WTC11 (cell line): ENCODE data around the gene GALNT13. TPM values are rescaled to one million over a fixed set of nuclear protein-coding genes. Genes with fewer than 3 reads are reported as not detected.

Experiments
- ATAC-seq: fragments of 200-7000 bp; cut with Tn5 transposase; 2 replicates; pipeline ENCODE4 v1.10.0; 2021; ENCODE audit warnings: mild to moderate bottlenecking, moderate library complexity
- CTCF ChIA-PET: fragments of 300-600 bp; sonication (Branson Sonifier 250); formaldehyde crosslinking; loops from one replicate; lab custom pipeline; 2021; ENCODE audit warnings: antibody characterized with exemption; lab: Charles Lee
- POLR2A ChIA-PET: fragments of 350-600 bp; sonication (Branson Sonifier 250); formaldehyde crosslinking; loops from one replicate; lab custom pipeline; 2021; ENCODE audit warnings: antibody characterized with exemption; lab: Charles Lee
- DNase-seq: peaks from one replicate; pipeline ENCODE4 v3.0.0; 2021; ENCODE audit warnings: low spot score
- H3K27ac Mint-ChIP-seq: 2 replicates; pipeline ENCODE4 v1.8.0; 2021; ENCODE audit warnings: mixed read lengths
- H3K27me3 Mint-ChIP-seq: 2 replicates; pipeline ENCODE4 v1.8.0; 2021; ENCODE audit warnings: low read depth, mild to moderate bottlenecking, moderate library complexity, mixed read lengths
- H3K36me3 Mint-ChIP-seq: 2 replicates; pipeline ENCODE4 v1.8.0; 2021; ENCODE audit warnings: mixed read lengths
- H3K4me1 Mint-ChIP-seq: 2 replicates; pipeline ENCODE4 v1.8.0; 2022; ENCODE audit warnings: mixed read lengths
- H3K4me3 Mint-ChIP-seq: 2 replicates; pipeline ENCODE4 v1.8.0; 2021; ENCODE audit warnings: mild to moderate bottlenecking, moderate library complexity, mixed read lengths
- H3K9me3 Mint-ChIP-seq: 2 replicates; pipeline ENCODE4 v1.8.0; 2021; ENCODE audit warnings: mixed read lengths
- ATF1 ChIP-seq: sonication (generic); formaldehyde crosslinking; IDR thresholded peaks from 2 replicates; pipeline ENCODE4 v1.8.1; 2023; ENCODE audit warnings: mild to moderate bottlenecking, moderate library complexity, missing genetic modification reagents
- CTCF ChIP-seq: fragments of 200-600 bp; IDR thresholded peaks from 2 replicates; pipeline ENCODE4 v1.8.0; 2022; ENCODE audit warnings: antibody characterized with exemption
- E2F1 ChIP-seq: sonication (generic); formaldehyde crosslinking; IDR thresholded peaks from 2 replicates; pipeline ENCODE4 v1.8.0; 2022; ENCODE audit warnings: mild to moderate bottlenecking, missing genetic modification reagents
- FOXP4 ChIP-seq: sonication (generic); formaldehyde crosslinking; IDR thresholded peaks from 2 replicates; pipeline ENCODE4 v1.8.0; 2022; ENCODE audit warnings: mild to moderate bottlenecking, missing genetic modification reagents
- MLX ChIP-seq: sonication (generic); formaldehyde crosslinking; IDR thresholded peaks from 2 replicates; pipeline ENCODE4 v1.8.1; 2023; ENCODE audit warnings: mild to moderate bottlenecking, missing genetic modification reagents, moderate library complexity
- NR1H2 ChIP-seq: sonication (generic); formaldehyde crosslinking; IDR thresholded peaks from 2 replicates; pipeline ENCODE4 v1.9.0; 2021; ENCODE audit warnings: mild to moderate bottlenecking, moderate library complexity, missing genetic modification reagents
- NR2C2 ChIP-seq: sonication (generic); formaldehyde crosslinking; IDR thresholded peaks from 2 replicates; pipeline ENCODE4 v1.8.0; 2022; ENCODE audit warnings: mild to moderate bottlenecking, missing genetic modification reagents
- NR3C1 ChIP-seq: sonication (generic); formaldehyde crosslinking; conservative IDR thresholded peaks from 2 replicates; pipeline ENCODE4 v1.8.1; 2023; ENCODE audit warnings: low read depth, mild to moderate bottlenecking, missing genetic modification reagents
- SMAD3 ChIP-seq: sonication (generic); formaldehyde crosslinking; IDR thresholded peaks from 2 replicates; pipeline ENCODE4 v1.8.0; 2022; ENCODE audit warnings: missing genetic modification reagents, mild to moderate bottlenecking, borderline replicate concordance
- TEAD1 ChIP-seq: sonication (generic); formaldehyde crosslinking; IDR thresholded peaks from 2 replicates; pipeline ENCODE4 v1.8.0; 2022; ENCODE audit warnings: mild to moderate bottlenecking, missing genetic modification reagents
- USF2 ChIP-seq: sonication (generic); formaldehyde crosslinking; IDR thresholded peaks from 2 replicates; pipeline ENCODE4 v1.8.1; 2023; ENCODE audit warnings: mild to moderate bottlenecking, missing genetic modification reagents, moderate library complexity
- ZNF317 ChIP-seq: sonication (generic); formaldehyde crosslinking; IDR thresholded peaks from 2 replicates; pipeline ENCODE4 v1.8.1; 2023; ENCODE audit warnings: low read depth, mild to moderate bottlenecking, moderate library complexity, missing genetic modification reagents, borderline replicate concordance
- ZNF671 ChIP-seq: fragments of 250-450 bp; sonication (Bioruptor Pico); IDR thresholded peaks from 2 replicates; pipeline ENCODE4 v1.8.0; 2021; ENCODE audit warnings: mild to moderate bottlenecking
- total RNA-seq: library from RNA; stranded (reverse); gene quantifications from 3 replicates; pipeline ENCODE4 v1.2.3, GENCODE V29; 2021
- TF ChIP-seq, protein P1 (sequence below): sonication (generic); formaldehyde crosslinking; IDR thresholded peaks from 2 replicates; pipeline ENCODE4 v1.8.1; 2023; ENCODE audit warnings: mild to moderate bottlenecking, moderate library complexity, missing genetic modification reagents
- TF ChIP-seq, protein P2 (sequence below): fragments of 250-450 bp; sonication (Bioruptor Pico); IDR thresholded peaks from 2 replicates; pipeline ENCODE4 v1.9.0; 2021; ENCODE audit warnings: mild to moderate bottlenecking

Gene GALNT13
- total RNA-seq, 1 experiment from 2014 or later = 9.9 TPM

- TF ChIP-seq NR3C1 = no peak
Observed at GRCh38 chr2:153858250-153858649, 13.5 kb upstream of the GALNT13 start (continued).

DNA sequence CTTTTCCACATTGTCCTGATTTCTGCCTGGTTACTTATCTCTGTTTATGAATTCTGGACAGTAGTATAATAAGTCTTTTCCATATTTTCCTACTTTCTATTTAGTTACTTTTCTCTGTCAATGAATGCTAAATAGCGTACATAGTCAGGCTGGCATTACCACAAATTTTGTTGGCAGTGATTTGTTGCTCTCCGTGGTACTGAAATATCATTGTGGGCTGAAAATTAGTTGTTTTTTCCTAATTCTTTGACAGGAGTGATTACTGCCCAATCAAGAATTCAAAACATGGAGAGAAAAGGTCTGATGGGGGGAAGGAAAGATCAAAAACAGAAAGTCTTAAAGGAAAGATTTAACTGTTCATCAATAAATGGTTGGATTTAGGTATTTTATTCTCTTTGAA lies 7.7 kb upstream of the GALNT13 start:
- no peak overlapping the region for H3K4me3 Mint-ChIP-seq
- no peaks in the 10 kb centered on the region for H3K4me1 Mint-ChIP-seq
- H3K36me3 Mint-ChIP-seq = no peaks in the 10 kb centered on the region
- H3K9me3 Mint-ChIP-seq = peaks cover 12% of the 10 kb centered on the region
- CTCF ChIA-PET = no interaction called here
- no peak for ATAC-seq
- POLR2A ChIA-PET = no interaction called here
- no peak for DNase-seq
- no peak overlapping the region for H3K27ac Mint-ChIP-seq
- no peaks in the 10 kb centered on the region for H3K27me3 Mint-ChIP-seq
- no peak for TF ChIP-seq SMAD3 (CRISPR knock-in tag)
- no peak for TF ChIP-seq FOXP4 (CRISPR knock-in tag)
- no peak for TF ChIP-seq ZNF317 (CRISPR knock-in tag)
- no peak for TF ChIP-seq NR1H2

DNA sequence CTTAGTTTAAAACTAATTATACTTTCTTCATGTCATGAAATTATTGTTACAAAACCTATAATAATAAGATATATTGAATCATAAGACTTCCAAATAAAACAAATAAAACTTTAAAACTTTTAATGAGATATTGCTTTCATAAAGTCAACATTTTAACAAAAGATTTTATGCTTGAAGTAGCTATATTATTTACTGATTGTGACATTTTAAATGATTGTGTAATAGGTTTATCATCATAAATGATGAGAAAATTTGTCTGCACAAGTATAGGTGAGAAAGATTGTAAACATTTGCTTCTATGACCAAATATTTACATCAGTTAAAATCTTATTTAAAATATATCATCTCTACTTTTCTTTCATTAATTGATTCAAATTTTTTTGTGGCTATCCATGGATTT lies 5.1 kb upstream of the GALNT13 start:
- TF ChIP-seq ZNF671 (no peak), NR3C1 (no peak), NR2C2 (no peak), NR1H2 (no peak), E2F1 (CRISPR knock-in tag) (no peak), CTCF (no peak)
- TF ChIP-seq, protein P1, sequence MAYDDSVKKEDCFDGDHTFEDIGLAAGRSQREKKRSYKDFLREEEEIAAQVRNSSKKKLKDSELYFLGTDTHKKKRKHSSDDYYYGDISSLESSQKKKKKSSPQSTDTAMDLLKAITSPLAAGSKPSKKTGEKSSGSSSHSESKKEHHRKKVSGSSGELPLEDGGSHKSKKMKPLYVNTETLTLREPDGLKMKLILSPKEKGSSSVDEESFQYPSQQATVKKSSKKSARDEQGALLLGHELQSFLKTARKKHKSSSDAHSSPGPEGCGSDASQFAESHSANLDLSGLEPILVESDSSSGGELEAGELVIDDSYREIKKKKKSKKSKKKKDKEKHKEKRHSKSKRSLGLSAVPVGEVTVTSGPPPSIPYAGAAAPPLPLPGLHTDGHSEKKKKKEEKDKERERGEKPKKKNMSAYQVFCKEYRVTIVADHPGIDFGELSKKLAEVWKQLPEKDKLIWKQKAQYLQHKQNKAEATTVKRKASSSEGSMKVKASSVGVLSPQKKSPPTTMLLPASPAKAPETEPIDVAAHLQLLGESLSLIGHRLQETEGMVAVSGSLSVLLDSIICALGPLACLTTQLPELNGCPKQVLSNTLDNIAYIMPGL (CRISPR knock-in tag) = no peak
- Mint-ChIP-seq H3K4me1 (peaks cover 9% of the 10 kb centered on the region; the same call in 1 of the 2 replicates), H3K27ac (no peak overlapping the region), H3K36me3 (no peaks in the 10 kb centered on the region), H3K9me3 (peaks cover 12% of the 10 kb centered on the region), H3K27me3 (peaks cover 8% of the 10 kb centered on the region; the same call in 1 of the 2 replicates), H3K4me3 (no peak overlapping the region)
- ATAC-seq = no peak
- ChIA-PET POLR2A (no interaction called here), CTCF (no interaction called here)
- DNase-seq = no peak

GRCh38 chr2:153870308-153870707 lies 1.4 kb upstream of the GALNT13 start:
- TF ChIP-seq TEAD1 (no peak), MLX (CRISPR knock-in tag) (no peak), USF2 (CRISPR knock-in tag) (no peak), ATF1 (CRISPR knock-in tag) (no peak)
- TF ChIP-seq, protein P2, sequence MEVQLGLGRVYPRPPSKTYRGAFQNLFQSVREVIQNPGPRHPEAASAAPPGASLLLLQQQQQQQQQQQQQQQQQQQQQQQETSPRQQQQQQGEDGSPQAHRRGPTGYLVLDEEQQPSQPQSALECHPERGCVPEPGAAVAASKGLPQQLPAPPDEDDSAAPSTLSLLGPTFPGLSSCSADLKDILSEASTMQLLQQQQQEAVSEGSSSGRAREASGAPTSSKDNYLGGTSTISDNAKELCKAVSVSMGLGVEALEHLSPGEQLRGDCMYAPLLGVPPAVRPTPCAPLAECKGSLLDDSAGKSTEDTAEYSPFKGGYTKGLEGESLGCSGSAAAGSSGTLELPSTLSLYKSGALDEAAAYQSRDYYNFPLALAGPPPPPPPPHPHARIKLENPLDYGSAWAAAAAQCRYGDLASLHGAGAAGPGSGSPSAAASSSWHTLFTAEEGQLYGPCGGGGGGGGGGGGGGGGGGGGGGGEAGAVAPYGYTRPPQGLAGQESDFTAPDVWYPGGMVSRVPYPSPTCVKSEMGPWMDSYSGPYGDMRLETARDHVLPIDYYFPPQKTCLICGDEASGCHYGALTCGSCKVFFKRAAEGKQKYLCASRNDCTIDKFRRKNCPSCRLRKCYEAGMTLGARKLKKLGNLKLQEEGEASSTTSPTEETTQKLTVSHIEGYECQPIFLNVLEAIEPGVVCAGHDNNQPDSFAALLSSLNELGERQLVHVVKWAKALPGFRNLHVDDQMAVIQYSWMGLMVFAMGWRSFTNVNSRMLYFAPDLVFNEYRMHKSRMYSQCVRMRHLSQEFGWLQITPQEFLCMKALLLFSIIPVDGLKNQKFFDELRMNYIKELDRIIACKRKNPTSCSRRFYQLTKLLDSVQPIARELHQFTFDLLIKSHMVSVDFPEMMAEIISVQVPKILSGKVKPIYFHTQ (CRISPR knock-in tag) = no peak
- Mint-ChIP-seq H3K4me3 (peak overlapping the region; percentile 43; the same call in 1 of the 2 replicates), H3K4me1 (peaks cover 26% of the 10 kb centered on the region), H3K9me3 (peaks cover 6% of the 10 kb centered on the region), H3K36me3 (no peaks in the 10 kb centered on the region), H3K27ac (no peak overlapping the region), H3K27me3 (peaks cover 32% of the 10 kb centered on the region)
- CTCF ChIA-PET = no interaction called here
- POLR2A ChIA-PET = no interaction called here
- ATAC-seq = no peak
- DNase-seq = no peak
